Colonic mucosa (tissue), 4 donors: ENCODE results near the gene MTTP. TPM values are rescaled to one million over a fixed set of nuclear protein-coding genes. Genes with fewer than 3 reads are reported as not detected.
A peak's percentile ranks its signal among the peaks of the same experiment; 100 is the strongest.

Experiments
- DNase-seq: peaks from one replicate; pipeline ENCODE4 v3.0.0-alpha.2; 2020
- H3K27ac ChIP-seq: fragments of 200-600 bp; one replicate; pipeline ENCODE4 v1.8.0; 2021
- H3K27me3 ChIP-seq: fragments of 200-600 bp; one replicate; pipeline ENCODE4 v1.8.0; 2021
- H3K36me3 ChIP-seq: fragments of 200-600 bp; one replicate; pipeline ENCODE4 v1.8.0; 2021
- H3K4me1 ChIP-seq: fragments of 200-600 bp; one replicate; pipeline ENCODE4 v1.8.0; 2021; ENCODE audit warnings: mild to moderate bottlenecking
- H3K4me3 ChIP-seq: fragments of 200-600 bp; one replicate; pipeline ENCODE4 v1.8.0; 2021
- H3K9ac ChIP-seq, 2 donors: one replicate each; pipeline ENCODE4 v1.7.0; 2013; ENCODE audit warnings: control low read depth in 2 of 2, low read depth in 2 of 2, low read length in 2 of 2
- H3K9me3 ChIP-seq: fragments of 200-600 bp; one replicate; pipeline ENCODE4 v1.8.0; 2021
- CTCF ChIP-seq: fragments of 200-600 bp; IDR thresholded peaks from one replicate; pipeline ENCODE4 v1.8.0; 2022; ENCODE audit warnings: antibody characterized with exemption, mild to moderate bottlenecking
- intact Hi-C: fragments of 100-400 bp; cut with DNase I; formaldehyde crosslinking; loops from one replicate; pipeline ENCODE4 v1.14.1; 2022
- total RNA-seq, 2 donors: library from RNA; stranded (reverse); fragmentation: NEBNext Ultra II Directional in 1 of 2; extraction: Animal tissue kit (Norgen Biotek cat#: 25700) in 1 of 2; gene quantifications; one replicate each; pipeline ENCODE4 v1.2.1, GENCODE V29; 2021
- donor health status: healthy.
- donor health status: DM: no; HTN: no; CAD: no.
- donor health status: DM: no; HTN: no; CAD: no.

MTTP gene
- total RNA-seq, 2 donors from 2014 or later = 0.69 to 1.3 TPM

- Histone ChIP-seq H3K4me1 (no peaks in the 10 kb centered on the region), H3K27ac (peak overlapping the region; percentile 8), H3K9ac (no peak overlapping the region), H3K27me3 (no peaks in the 10 kb centered on the region), H3K4me3 (no peak overlapping the region), H3K36me3 (no peaks in the 10 kb centered on the region), H3K9me3 (no peaks in the 10 kb centered on the region)
- no peak for TF ChIP-seq CTCF
- intact Hi-C loops = no loop called here
- no peak for DNase-seq
Measured at GRCh38 chr4:99586322-99586721, 11.7 kb downstream of the MTTP start.

GRCh38 chr4:99586797-99587196 lies 12.2 kb downstream of the MTTP start:
- intact Hi-C loops = no loop called here
- Histone ChIP-seq H3K4me3 (no peak overlapping the region), H3K27me3 (no peaks in the 10 kb centered on the region), H3K27ac (peak overlapping the region; percentile 8), H3K9ac (no peak overlapping the region), H3K36me3 (no peaks in the 10 kb centered on the region), H3K9me3 (no peaks in the 10 kb centered on the region), H3K4me1 (no peaks in the 10 kb centered on the region)
- no peak for TF ChIP-seq CTCF
- DNase-seq = no peak

- Histone ChIP-seq H3K9ac (no peak overlapping the region), H3K27me3 (no peaks in the 10 kb centered on the region), H3K4me1 (no peaks in the 10 kb centered on the region), H3K4me3 (no peak overlapping the region), H3K36me3 (no peaks in the 10 kb centered on the region), H3K9me3 (no peaks in the 10 kb centered on the region), H3K27ac (peak overlapping the region; percentile 15)
- TF ChIP-seq CTCF = no peak
- intact Hi-C loops = no loop called here
- DNase-seq = no peak
Measured at GRCh38 chr4:99587309-99587708, 12.7 kb downstream of the MTTP start.

- no peaks in the 10 kb centered on the region for H3K4me1 ChIP-seq
- H3K27me3 ChIP-seq = no peaks in the 10 kb centered on the region
- no peaks in the 10 kb centered on the region for H3K36me3 ChIP-seq
- no peak for TF ChIP-seq CTCF
- intact Hi-C loops = no loop called here
- no peak overlapping the region for H3K4me3 ChIP-seq
- no peaks in the 10 kb centered on the region for H3K9me3 ChIP-seq
- no peak for DNase-seq
- no peak overlapping the region for H3K9ac ChIP-seq
- H3K27ac ChIP-seq = no peak overlapping the region
Measured at GRCh38 chr4:99587803-99588202, 13.2 kb downstream of the MTTP start.

GRCh38 chr4:99591757-99592156 lies 17.1 kb downstream of the MTTP start:
- no peak overlapping the region for H3K4me3 ChIP-seq
- H3K36me3 ChIP-seq = no peaks in the 10 kb centered on the region
- no peak for DNase-seq
- intact Hi-C loops = no loop called here
- no peak overlapping the region for H3K27ac ChIP-seq
- no peaks in the 10 kb centered on the region for H3K9me3 ChIP-seq
- H3K9ac ChIP-seq = no peak overlapping the region
- no peak for TF ChIP-seq CTCF
- H3K27me3 ChIP-seq = no peaks in the 10 kb centered on the region
- H3K4me1 ChIP-seq = no peaks in the 10 kb centered on the region
